Trophoblast cell (in vitro differentiated cells and primary cell): ENCODE data around the gene RTN4.

ENCODE experiments used
- DNase-seq, 2 donors: peaks; one replicate each; pipeline ENCODE4 v3.0.0-alpha.2; 2016
- H2AFZ ChIP-seq: 2 replicates; pipeline ENCODE4 v1.6.1; 2013; ENCODE audit warnings: low read length, moderate library complexity, mild to moderate bottlenecking; ENCODE audit not compliant: insufficient read depth, poor library complexity
- H2AK5ac ChIP-seq: 2 replicates; pipeline ENCODE4 v1.6.1; 2013; ENCODE audit warnings: mild to moderate bottlenecking, low read length
- H2BK120ac ChIP-seq: 2 replicates; pipeline ENCODE4 v1.6.1; 2013; ENCODE audit warnings: low read length, mild to moderate bottlenecking, moderate library complexity; ENCODE audit not compliant: insufficient read depth, poor library complexity
- H2BK12ac ChIP-seq: 2 replicates; pipeline ENCODE4 v1.6.1; 2013; ENCODE audit warnings: mild to moderate bottlenecking, low read length, moderate library complexity
- H2BK5ac ChIP-seq: 2 replicates; pipeline ENCODE4 v1.6.1; 2013; ENCODE audit warnings: low read length, low read depth, moderate library complexity, mild to moderate bottlenecking; ENCODE audit not compliant: poor library complexity
- H3K14ac ChIP-seq: 2 replicates; pipeline ENCODE4 v1.6.1; 2013; ENCODE audit warnings: mild to moderate bottlenecking, low read length
- H3K18ac ChIP-seq: 2 replicates; pipeline ENCODE4 v1.6.1; 2013; ENCODE audit warnings: mild to moderate bottlenecking, low read length
- H3K23ac ChIP-seq: 2 replicates; pipeline ENCODE4 v1.6.1; 2013; ENCODE audit warnings: low read length
- H3K27ac ChIP-seq: 2 replicates; pipeline ENCODE4 v1.5.1; 2013; ENCODE audit warnings: low read depth, mild to moderate bottlenecking, inconsistent platforms, low read length, moderate library complexity
- H3K27me3 ChIP-seq: 2 replicates; pipeline ENCODE4 v1.6.1; 2013; ENCODE audit warnings: inconsistent platforms, mild to moderate bottlenecking, low read length, moderate library complexity; ENCODE audit not compliant: insufficient read depth
- H3K36me3 ChIP-seq, 2 experiments: 1 replicate in 1 of 2; 2 replicates in 1 of 2; pipeline ENCODE4 v1.6.1; 2013; ENCODE audit warnings: low read length in 2 of 2, mild to moderate bottlenecking in 2 of 2, moderate library complexity in 1 of 2; ENCODE audit not compliant: insufficient read depth in 2 of 2, control insufficient read depth in 1 of 2
- H3K4ac ChIP-seq: 2 replicates; pipeline ENCODE4 v1.6.1; 2013; ENCODE audit warnings: low read depth, mild to moderate bottlenecking, low read length, moderate library complexity
- H3K4me1 ChIP-seq, 2 experiments: 1 replicate in 1 of 2; 2 replicates in 1 of 2; pipeline ENCODE4 v1.6.1; 2013; ENCODE audit warnings: low read length in 2 of 2, mild to moderate bottlenecking in 2 of 2, moderate library complexity in 1 of 2; ENCODE audit not compliant: insufficient read depth in 2 of 2, control insufficient read depth in 1 of 2
- H3K4me2 ChIP-seq: 2 replicates; pipeline ENCODE4 v1.6.1; 2013; ENCODE audit warnings: inconsistent platforms, mild to moderate bottlenecking, low read length, moderate library complexity
- H3K4me3 ChIP-seq: 2 replicates; pipeline ENCODE4 v1.5.1; 2013; ENCODE audit warnings: mild to moderate bottlenecking, low read depth, low read length, inconsistent platforms
- H3K79me1 ChIP-seq: one replicate; pipeline ENCODE4 v1.6.1; 2013; ENCODE audit warnings: low read length
- H3K79me2 ChIP-seq: 2 replicates; pipeline ENCODE4 v1.6.1; 2013; ENCODE audit warnings: low read length, mild to moderate bottlenecking; ENCODE audit not compliant: control insufficient read depth, insufficient read depth, poor library complexity
- H3K9ac ChIP-seq: 2 replicates; pipeline ENCODE4 v1.6.1; 2013; ENCODE audit warnings: mild to moderate bottlenecking, low read length
- H3K9me3 ChIP-seq: 2 replicates; pipeline ENCODE4 v1.6.1; 2013; ENCODE audit warnings: low read depth, mild to moderate bottlenecking, control low read depth, inconsistent platforms, low read length; ENCODE audit not compliant: insufficient read depth
- H4K12ac ChIP-seq: 2 replicates; pipeline ENCODE4 v1.6.1; 2013; ENCODE audit warnings: low read depth, mild to moderate bottlenecking, low read length, moderate library complexity
- H4K8ac ChIP-seq: 2 replicates; pipeline ENCODE4 v1.6.1; 2013; ENCODE audit warnings: low read depth, mild to moderate bottlenecking, low read length, moderate library complexity
- H4K91ac ChIP-seq: one replicate; pipeline ENCODE4 v1.6.1; 2013; ENCODE audit warnings: low read depth, mild to moderate bottlenecking, low read length, moderate library complexity
- WGBS: extraction: QIAGEN DNeasy Blood & Tissue Kit; methylation state at CpG from one replicate; pipeline ENCODE4 v1.1.7; 2013; ENCODE audit warnings: missing lambda C conversion rate; ENCODE audit not compliant: insufficient read length, insufficient coverage; ENCODE audit errors: extremely low coverage; 5-methylcytosine and 5-hydroxymethylcytosine counted together

RTN4 gene

DNA sequence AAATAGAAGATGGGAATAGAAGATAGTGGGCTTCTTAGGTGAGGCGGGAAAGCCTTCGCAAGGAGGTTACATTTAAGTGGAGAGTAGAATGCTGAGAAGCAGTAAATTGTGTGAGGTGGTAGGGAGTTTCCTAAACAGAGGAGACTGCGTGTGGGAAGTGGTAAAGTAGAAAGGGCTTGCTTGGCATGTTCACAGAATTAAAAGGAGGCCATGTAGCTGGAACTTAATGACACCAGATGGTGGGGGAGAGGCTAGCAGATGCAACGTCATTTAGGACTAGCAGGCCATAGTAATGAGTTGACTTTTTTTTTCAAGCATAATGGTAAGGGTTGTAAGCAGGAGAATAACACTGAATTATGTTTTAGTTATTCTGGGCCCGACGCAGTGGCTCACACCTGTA lies 13.0 kb upstream of the RTN4 start:
- Histone ChIP-seq H2BK5ac (no peak overlapping the region), H3K9ac (no peak overlapping the region), H3K27ac (no peak overlapping the region), H3K4me1 (no peaks in the 10 kb centered on the region), H3K36me3 (no peaks in the 10 kb centered on the region), H2BK120ac (no peak overlapping the region), H3K9me3 (no peaks in the 10 kb centered on the region), H3K4ac (no peak overlapping the region), H4K8ac (no peak overlapping the region), H3K23ac (no peak overlapping the region), H3K4me3 (no peak overlapping the region), H2BK12ac (no peak overlapping the region), H3K14ac (no peak overlapping the region), H4K12ac (no peak overlapping the region), H3K4me2 (no peak overlapping the region), H3K79me1 (no peaks in the 10 kb centered on the region), H3K27me3 (no peaks in the 10 kb centered on the region), H3K18ac (no peak overlapping the region), H4K91ac (no peak overlapping the region), H2AFZ (no peak overlapping the region), H3K79me2 (no peaks in the 10 kb centered on the region), H2AK5ac (no peak overlapping the region)
- DNase-seq, result no peak
- WGBS, result 100% methylated on average over 1 of the region's 6 CpGs

DNA sequence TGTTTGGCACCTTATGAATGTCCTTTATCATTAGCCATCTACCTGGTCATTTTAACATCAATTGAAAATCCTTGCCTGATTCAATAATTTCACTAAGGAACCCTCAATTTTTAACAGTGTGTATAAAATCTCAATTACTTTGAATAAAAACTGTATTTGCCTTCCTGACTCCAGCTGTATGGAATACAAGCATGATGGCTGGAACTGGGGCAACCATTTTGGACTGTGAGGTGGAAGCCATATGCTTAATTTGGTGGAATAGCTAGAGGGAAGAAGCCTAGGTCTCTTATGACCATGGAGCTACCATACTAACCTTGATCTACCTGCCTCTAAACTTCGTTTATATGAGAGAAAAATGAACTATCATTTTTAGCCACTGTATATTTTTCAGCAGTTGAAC lies 12.5 kb upstream of the RTN4 start:
- no peaks in the 10 kb centered on the region for H3K27me3 ChIP-seq

DNA sequence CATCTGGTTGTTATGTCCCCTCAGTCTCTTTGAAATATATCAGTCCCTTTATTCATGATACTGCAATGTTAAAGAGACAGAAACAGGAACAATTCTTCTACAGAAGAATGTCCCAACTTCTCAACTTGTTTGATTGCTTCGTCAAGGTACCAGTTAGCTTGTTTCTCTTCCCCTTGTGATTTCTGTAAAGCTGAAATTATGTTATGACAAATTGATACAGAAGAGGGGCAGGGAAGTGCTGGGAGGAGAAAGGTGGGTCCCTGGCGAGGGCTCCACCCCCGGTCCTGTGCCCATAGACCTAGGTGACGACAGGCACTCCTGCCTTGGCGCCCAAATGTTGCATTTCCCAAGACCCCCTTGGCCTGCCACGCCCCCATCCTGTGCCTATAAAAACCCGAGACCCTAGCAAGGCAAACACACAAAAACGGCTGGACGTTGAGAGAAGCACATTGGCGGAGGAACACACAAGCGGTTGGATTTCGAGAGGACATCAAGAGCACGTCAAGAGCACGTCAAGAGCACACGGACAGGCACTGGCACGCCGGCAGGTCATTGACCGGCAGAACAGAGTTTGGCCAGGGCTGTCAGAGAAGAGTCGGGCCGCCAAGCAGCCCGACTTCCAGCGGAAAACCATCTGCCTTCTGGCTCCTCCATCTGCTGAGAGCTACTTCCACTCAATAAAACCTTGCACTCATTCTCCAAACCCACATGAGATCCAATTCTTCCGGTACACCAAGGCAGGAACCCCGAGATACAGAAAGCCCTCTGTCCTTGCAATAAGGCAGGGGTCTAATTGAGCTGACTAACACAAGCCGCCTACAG lies 11.5 kb upstream of the RTN4 start:
- H3K9me3 ChIP-seq, result no peaks in the 10 kb centered on the region
- H3K4me3 ChIP-seq, result no peak overlapping the region
- H4K91ac ChIP-seq, result no peak overlapping the region
- no CpG with 5 or more reads among the region's 25 CpGs for WGBS
- no peak overlapping the region for H3K18ac ChIP-seq
- no peak overlapping the region for H3K9ac ChIP-seq
- H2AFZ ChIP-seq, result no peak overlapping the region
- no peaks in the 10 kb centered on the region for H3K79me1 ChIP-seq
- H2BK120ac ChIP-seq, result no peak overlapping the region
- no peak overlapping the region for H3K14ac ChIP-seq
- no peak overlapping the region for H2BK12ac ChIP-seq
- peaks cover 0 to 3% of the 10 kb centered on the region in 2 experiments for H3K4me1 ChIP-seq
- H3K27ac ChIP-seq, result no peak overlapping the region
- no peak for DNase-seq
- no peak overlapping the region for H4K8ac ChIP-seq
- H2AK5ac ChIP-seq, result no peak overlapping the region
- no peak overlapping the region for H4K12ac ChIP-seq
- H2BK5ac ChIP-seq, result no peak overlapping the region
- no peaks in the 10 kb centered on the region for H3K79me2 ChIP-seq
- H3K4ac ChIP-seq, result no peak overlapping the region
- H3K4me2 ChIP-seq, result no peak overlapping the region
- H3K27me3 ChIP-seq, result no peaks in the 10 kb centered on the region
- no peak overlapping the region for H3K23ac ChIP-seq
- no peaks in the 10 kb centered on the region for H3K36me3 ChIP-seq

More for the DNA sequence above, 12.5 kb upstream of the RTN4 start:
- Histone ChIP-seq H3K36me3 (no peaks in the 10 kb centered on the region), H3K4ac (no peak overlapping the region), H2BK12ac (no peak overlapping the region), H3K9me3 (no peaks in the 10 kb centered on the region), H3K4me1 (no peaks in the 10 kb centered on the region), H2AK5ac (no peak overlapping the region), H3K14ac (no peak overlapping the region), H2BK5ac (no peak overlapping the region), H3K9ac (no peak overlapping the region), H2BK120ac (no peak overlapping the region), H3K79me2 (no peaks in the 10 kb centered on the region), H4K12ac (no peak overlapping the region), H3K18ac (no peak overlapping the region), H3K79me1 (no peaks in the 10 kb centered on the region), H2AFZ (no peak overlapping the region), H4K91ac (no peak overlapping the region), H3K4me2 (no peak overlapping the region), H3K4me3 (no peak overlapping the region), H3K27ac (no peak overlapping the region), H3K23ac (no peak overlapping the region), H4K8ac (no peak overlapping the region)
- no peak for DNase-seq
- WGBS, result no CpG with 5 or more reads among the region's 1 CpG

DNA sequence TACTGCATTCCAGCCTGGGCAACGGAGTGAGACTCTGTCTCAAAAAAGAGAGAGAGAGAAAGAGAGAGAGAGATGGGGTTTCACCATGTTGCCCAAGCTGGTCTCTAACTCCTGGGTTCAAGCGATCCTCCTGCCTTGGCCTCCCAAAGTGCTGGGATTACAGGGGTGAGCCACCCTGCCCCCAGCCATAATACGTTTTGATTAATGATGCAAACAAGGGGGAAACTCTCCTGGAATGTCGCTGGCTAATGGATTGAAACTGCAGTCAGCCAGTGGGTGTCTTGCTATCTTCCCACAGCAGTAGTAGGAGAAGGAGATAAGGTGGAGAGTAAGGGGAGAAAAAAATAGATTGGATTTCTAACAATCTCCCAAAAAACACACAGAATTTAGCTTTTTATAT lies 9.5 kb upstream of the RTN4 start:
- H3K18ac ChIP-seq, result no peak overlapping the region
- peaks cover 3% of the 10 kb centered on the region in 2 experiments for H3K4me1 ChIP-seq
- H3K14ac ChIP-seq, result no peak overlapping the region
- H2BK120ac ChIP-seq, result no peak overlapping the region
- H3K4me2 ChIP-seq, result no peak overlapping the region
- no peaks in the 10 kb centered on the region for H3K79me2 ChIP-seq
- H3K23ac ChIP-seq, result no peak overlapping the region
- H3K79me1 ChIP-seq, result no peaks in the 10 kb centered on the region
- H2AFZ ChIP-seq, result no peak overlapping the region
- DNase-seq, result no peak
- no peaks in the 10 kb centered on the region for H3K9me3 ChIP-seq
- no peak overlapping the region for H4K12ac ChIP-seq
- H4K91ac ChIP-seq, result no peak overlapping the region
- no peak overlapping the region for H4K8ac ChIP-seq
- no peak overlapping the region for H2BK12ac ChIP-seq
- no CpG with 5 or more reads among the region's 4 CpGs for WGBS
- no peaks in the 10 kb centered on the region for H3K36me3 ChIP-seq
- H3K27ac ChIP-seq, result no peak overlapping the region
- H3K9ac ChIP-seq, result no peak overlapping the region
- H2AK5ac ChIP-seq, result no peak overlapping the region
- H3K4ac ChIP-seq, result no peak overlapping the region
- H3K4me3 ChIP-seq, result no peak overlapping the region
- H2BK5ac ChIP-seq, result no peak overlapping the region
- H3K27me3 ChIP-seq, result no peaks in the 10 kb centered on the region
